Esophagus squamous epithelium (tissue), 5 donors: Measurements from ENCODE around the gene METTL21A. TPM values are rescaled to one million over a fixed set of nuclear protein-coding genes. Genes with fewer than 3 reads are reported as not detected.
A peak's percentile ranks its signal among the peaks of the same experiment; 100 is the strongest.

Source experiments
- DNase-seq: peaks from one replicate; lab custom pipeline; 2025; lab: John Stamatoyannopoulos, UW
- H3K27ac ChIP-seq, 4 donors: fragments of 200-600 bp; sonication (generic); one replicate each; pipeline ENCODE4 v1.5.1; 2016 to 2019; ENCODE audit warnings: mild to moderate bottlenecking in 1 of 4
- H3K27me3 ChIP-seq, 4 donors: fragments of 200-600 bp; sonication (generic); 1 replicate in 3 of 4; 2 replicates in 1 of 4; pipeline versions ENCODE4 v1.5.1 to v1.6.0; 2017 to 2021; ENCODE audit warnings: antibody characterized with exemption in 1 of 4
- H3K36me3 ChIP-seq, 3 donors: fragments of 200-600 bp; sonication (generic); one replicate each; pipeline ENCODE4 v1.5.1; 2016 to 2019
- H3K4me1 ChIP-seq, 3 donors: fragments of 200-600 bp; sonication (generic); one replicate each; pipeline ENCODE4 v1.5.1; 2017 to 2019
- H3K4me3 ChIP-seq, 4 donors: fragments of 200-600 bp; sonication (generic); 1 replicate in 3 of 4; 2 replicates in 1 of 4; pipeline ENCODE4 v1.5.1; 2016 to 2019; ENCODE audit warnings: mild to moderate bottlenecking in 2 of 4, moderate library complexity in 1 of 4
- H3K9me3 ChIP-seq, 3 donors: fragments of 200-600 bp; sonication (generic); one replicate each; pipeline ENCODE4 v1.5.1; 2016 to 2019
- CTCF ChIP-seq, 6 experiments: fragments of 450-650 bp in 4 of 6; fragments of 200-600 bp in 2 of 6; sonication (generic) in 2 of 6; IDR thresholded peaks; one replicate each; pipeline ENCODE4 v1.5.1; 2016 to 2019; ENCODE audit warnings: antibody characterized with exemption in 6 of 6, mild to moderate bottlenecking in 4 of 6, moderate library complexity in 4 of 6
- POLR2A ChIP-seq, 4 donors: fragments of 450-650 bp; IDR thresholded peaks; one replicate each; pipeline ENCODE4 v1.6.1; 2017; ENCODE audit warnings: antibody characterized with exemption in 4 of 4, mild to moderate bottlenecking in 4 of 4, moderate library complexity in 3 of 4
- WGBS, 2 donors: methylation state at CpG; one replicate each; pipeline ENCODE4 v1.1.5; 2018; 5-methylcytosine and 5-hydroxymethylcytosine counted together
- intact Hi-C: fragments of 100-400 bp; cut with DNase I; formaldehyde crosslinking; loops from one replicate; pipeline ENCODE4 v1.15.0; 2022
- total RNA-seq, 4 donors: library from RNA; depleted of rRNA; stranded (reverse); fragments of >200 nt; gene quantifications; one replicate each; pipeline ENCODE4 v1.1.0, GENCODE V29; 2016
- donor health status: DM: yes; HTN: yes; CAD: no.

The METTL21A gene
- total RNA-seq, 4 donors from 2014 or later: 7.1 to 35.8 (median 10.4) TPM

- Histone ChIP-seq H3K27ac (peak overlapping the region in 3 of 4 donors; percentile 40 to 68 (median 60)), H3K9me3 (no peaks in the 10 kb centered on the region), H3K36me3 (peaks cover 0 to 66% (median 5%) of the 10 kb centered on the region in 3 donors), H3K27me3 (no peaks in the 10 kb centered on the region), H3K4me1 (peaks cover 0 to 10% (median 4%) of the 10 kb centered on the region in 3 donors), H3K4me3 (no peak overlapping the region)
- intact Hi-C loops: no loop called here
- WGBS, 2 donors: 57 to 60% methylated on average over 6 of the region's 6 CpGs
- no peak for TF ChIP-seq POLR2A (IDR thresholded peaks at IDR 0.05)
- TF ChIP-seq CTCF (IDR thresholded peaks at IDR 0.05): no peak
- no peak for DNase-seq
Observed at GRCh38 chr2:207617011-207617671, 8.1 kb downstream of the METTL21A start.

- Histone ChIP-seq H3K4me3 (no peak overlapping the region), H3K27me3 (no peaks in the 10 kb centered on the region), H3K4me1 (peaks cover 0 to 10% (median 4%) of the 10 kb centered on the region in 3 donors), H3K36me3 (peaks cover 0 to 59% (median 5%) of the 10 kb centered on the region in 3 donors), H3K27ac (peak overlapping the region in 1 of 4 donors; percentile 60), H3K9me3 (no peaks in the 10 kb centered on the region)
- intact Hi-C loops: no loop called here
- no peak for DNase-seq
- no peak for TF ChIP-seq CTCF (IDR thresholded peaks at IDR 0.05)
- TF ChIP-seq POLR2A (IDR thresholded peaks at IDR 0.05): no peak
- WGBS, 2 donors: 66 to 69% methylated on average over 4 of the region's 4 CpGs
Observed at GRCh38 chr2:207616185-207616584, 9.0 kb downstream of the METTL21A start.

GRCh38 chr2:207614824-207615223 lies 10.4 kb downstream of the METTL21A start:
- H3K27ac ChIP-seq: no peak overlapping the region
- H3K36me3 ChIP-seq: peaks cover 0 to 47% (median 0%) of the 10 kb centered on the region in 3 donors
- no peaks in the 10 kb centered on the region for H3K9me3 ChIP-seq
- H3K4me3 ChIP-seq: no peak overlapping the region
- TF ChIP-seq CTCF (IDR thresholded peaks at IDR 0.05) (no peak), POLR2A (IDR thresholded peaks at IDR 0.05) (no peak)
- WGBS, 2 donors: 86 to 93% methylated on average over 2 of the region's 2 CpGs
- intact Hi-C loops: no loop called here
- H3K4me1 ChIP-seq: peaks cover 0 to 10% (median 4%) of the 10 kb centered on the region in 3 donors
- no peaks in the 10 kb centered on the region for H3K27me3 ChIP-seq
- DNase-seq: no peak

GRCh38 chr2:207612714-207613113 lies 12.5 kb downstream of the METTL21A start:
- H3K27ac ChIP-seq: no peak overlapping the region
- DNase-seq: no peak
- intact Hi-C loops: no loop called here

More at GRCh38 chr2:207612714-207613113, 12.5 kb downstream of the METTL21A start:
- Histone ChIP-seq H3K27me3 (no peaks in the 10 kb centered on the region), H3K4me3 (no peak overlapping the region), H3K4me1 (peaks cover 0 to 7% (median 4%) of the 10 kb centered on the region in 3 donors), H3K36me3 (peaks cover 0 to 33% (median 0%) of the 10 kb centered on the region in 3 donors), H3K9me3 (no peaks in the 10 kb centered on the region)
- TF ChIP-seq POLR2A (IDR thresholded peaks at IDR 0.05) (no peak), CTCF (IDR thresholded peaks at IDR 0.05) (no peak)
- 67 to 85% methylated on average over 4 of the region's 4 CpGs for WGBS, 2 donors
